SK-N-SH treated with all-trans-retinoic acid at 6 μM for 48 hours (cell line): ENCODE results near the gene GALNT17.

ENCODE experiments used
- BACH2 ChIP-seq: fragments of 250-450 bp; sonication (Bioruptor Pico); IDR thresholded peaks from 2 replicates; pipeline ENCODE4 v1.9.0; 2021; ENCODE audit warnings: mild to moderate bottlenecking, borderline replicate concordance
- CSRNP3 ChIP-seq: fragments of 250-450 bp; sonication (Bioruptor Pico); IDR thresholded peaks from 2 replicates; pipeline ENCODE4 v1.5.1; 2021; ENCODE audit warnings: mild to moderate bottlenecking, moderate library complexity
- PATZ1 ChIP-seq: fragments of 250-450 bp; sonication (Bioruptor Pico); IDR thresholded peaks from 2 replicates; pipeline ENCODE4 v1.8.0; 2020; ENCODE audit warnings: mild to moderate bottlenecking, moderate library complexity, borderline replicate concordance
- RARB ChIP-seq: fragments of 250-450 bp; sonication (Bioruptor Pico); IDR thresholded peaks from 2 replicates; pipeline ENCODE4 v1.8.0; 2021; ENCODE audit warnings: mild to moderate bottlenecking, moderate library complexity
- SNAI2 ChIP-seq: fragments of 250-450 bp; sonication (Bioruptor Pico); IDR thresholded peaks from 2 replicates; pipeline ENCODE4 v1.5.0; 2020; ENCODE audit warnings: mild to moderate bottlenecking, moderate library complexity
- TOX ChIP-seq: fragments of 250-450 bp; sonication (Bioruptor Pico); IDR thresholded peaks from 2 replicates; pipeline ENCODE4 v1.8.0; 2021; ENCODE audit warnings: mild to moderate bottlenecking, moderate library complexity, borderline replicate concordance
- TSHZ2 ChIP-seq: fragments of 250-450 bp; sonication (Bioruptor Pico); IDR thresholded peaks from 2 replicates; pipeline ENCODE4 v1.5.0; 2020; ENCODE audit warnings: mild to moderate bottlenecking, moderate library complexity
- ZC3H10 ChIP-seq: fragments of 250-450 bp; sonication (Bioruptor Pico); IDR thresholded peaks from 2 replicates; pipeline ENCODE4 v1.5.1; 2021; ENCODE audit warnings: mild to moderate bottlenecking, moderate library complexity
- ZFP3 ChIP-seq: fragments of 250-450 bp; sonication (Bioruptor Pico); IDR thresholded peaks from 2 replicates; pipeline ENCODE4 v1.5.0; 2020; ENCODE audit warnings: mild to moderate bottlenecking, moderate library complexity
- ZNF565 ChIP-seq: fragments of 450-650 bp; formaldehyde crosslinking; conservative IDR thresholded peaks from 2 replicates; pipeline ENCODE4 v1.5.0; 2020; ENCODE audit warnings: low read depth, mild to moderate bottlenecking, moderate library complexity
- ZNF70 ChIP-seq: fragments of 450-650 bp; formaldehyde crosslinking; IDR thresholded peaks from 2 replicates; pipeline ENCODE4 v1.5.0; 2020; ENCODE audit warnings: mild to moderate bottlenecking, moderate library complexity

- TF ChIP-seq SNAI2, result no peak
- no peak for TF ChIP-seq ZC3H10 (CRISPR knock-in tag)
- no peak for TF ChIP-seq RARB (CRISPR knock-in tag)
- TF ChIP-seq PATZ1, result no peak
- TF ChIP-seq ZFP3 (CRISPR knock-in tag), result no peak
- no peak for TF ChIP-seq TOX (CRISPR knock-in tag)
- TF ChIP-seq TSHZ2 (CRISPR knock-in tag), result no peak
- no peak for TF ChIP-seq BACH2
- TF ChIP-seq ZNF565 (CRISPR knock-in tag), result no peak
- no peak for TF ChIP-seq CSRNP3 (CRISPR knock-in tag)
- TF ChIP-seq ZNF70 (CRISPR knock-in tag), result no peak
Measured at GRCh38 chr7:71454981-71455380, 323.0 kb downstream of the GALNT17 start.
